LNCaP clone FGC (cell line): ENCODE measurements around the gene NTNG1.
"Not testable (repeated sequence)": the region's sequence is repeated elsewhere in the genome, so short reads cannot be mapped to it uniquely, and the experiment has no call there.

Experiments
- DNase-seq: peaks from one replicate; pipeline ENCODE4 v3.0.0-alpha.2; 2011; ENCODE audit warnings: low read depth
- H3K4me3 ChIP-seq: 2 replicates; pipeline ENCODE4 v1.5.1; 2011; ENCODE audit warnings: mild to moderate bottlenecking, low read depth, low read length, control low read depth
- CTCF ChIP-seq: IDR thresholded peaks from 2 replicates; pipeline ENCODE4 v1.5.1; 2012; ENCODE audit warnings: mild to moderate bottlenecking; ENCODE audit not compliant: control insufficient read depth, insufficient read depth; ENCODE audit errors: extremely low read depth

NTNG1 gene

DNA sequence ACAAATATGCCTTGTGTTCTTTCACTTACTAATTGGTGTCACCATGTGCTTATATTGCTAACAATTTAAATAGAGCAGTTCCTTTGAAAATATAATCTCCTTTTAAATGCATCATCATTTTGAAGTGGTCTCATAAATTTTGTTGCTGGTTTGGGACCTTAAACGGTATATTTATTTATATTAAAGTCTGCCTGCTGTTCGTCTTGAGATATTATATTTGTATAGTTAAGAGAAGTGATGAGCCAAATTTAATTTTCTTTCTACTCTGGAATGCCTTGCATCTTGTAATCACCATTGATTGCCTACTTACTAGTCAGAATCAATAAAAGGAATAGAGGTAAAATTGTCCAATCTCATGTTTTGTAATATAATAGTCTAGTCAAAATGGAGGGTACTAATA, 91.6 kb downstream of the NTNG1 start:
- no peak for DNase-seq
- H3K4me3 ChIP-seq = no peak overlapping the region
- TF ChIP-seq CTCF = no peak

DNA sequence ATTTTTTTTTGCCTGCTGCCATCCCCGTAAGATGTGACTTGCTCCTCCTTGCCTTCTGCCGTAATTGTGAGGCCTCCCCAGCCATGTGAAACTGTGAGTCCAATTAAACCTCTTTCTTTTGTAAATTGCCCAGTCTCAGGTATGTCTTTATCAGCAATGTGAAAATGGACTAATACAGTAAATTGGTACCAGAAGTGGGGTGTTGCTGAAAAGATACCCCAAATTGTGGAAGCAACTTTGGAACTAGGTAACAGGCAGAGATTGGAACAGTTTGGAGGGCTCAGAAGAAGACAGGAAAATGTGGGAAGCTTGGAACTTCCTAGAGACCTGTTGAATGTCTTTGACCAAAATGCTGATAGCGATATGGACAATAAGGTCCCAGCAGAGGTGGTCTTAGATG, 95.9 kb downstream of the NTNG1 start:
- not testable (repeated sequence) for H3K4me3 ChIP-seq, DNase-seq

DNA sequence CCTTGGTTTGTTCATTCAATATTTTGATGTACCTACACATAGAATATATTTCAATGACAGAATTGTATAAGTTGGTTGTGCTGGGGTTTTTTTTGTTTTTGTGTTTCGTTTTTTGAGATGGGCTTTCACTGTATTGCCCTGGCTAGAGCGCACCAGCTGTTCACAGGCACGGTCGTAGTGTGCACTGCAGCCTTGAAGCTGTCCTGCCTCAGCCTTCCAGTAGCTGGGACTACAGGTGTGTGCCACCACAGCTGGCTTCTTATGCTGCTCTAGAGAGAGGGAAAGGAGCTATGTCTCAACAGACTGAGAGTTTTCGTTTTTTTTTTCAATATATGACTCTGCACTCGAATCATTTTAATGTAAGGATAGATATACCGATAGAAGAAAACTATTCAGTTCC, 102.6 kb downstream of the NTNG1 start:
- DNase-seq = no peak
- no peak overlapping the region for H3K4me3 ChIP-seq
- no peak for TF ChIP-seq CTCF

DNA sequence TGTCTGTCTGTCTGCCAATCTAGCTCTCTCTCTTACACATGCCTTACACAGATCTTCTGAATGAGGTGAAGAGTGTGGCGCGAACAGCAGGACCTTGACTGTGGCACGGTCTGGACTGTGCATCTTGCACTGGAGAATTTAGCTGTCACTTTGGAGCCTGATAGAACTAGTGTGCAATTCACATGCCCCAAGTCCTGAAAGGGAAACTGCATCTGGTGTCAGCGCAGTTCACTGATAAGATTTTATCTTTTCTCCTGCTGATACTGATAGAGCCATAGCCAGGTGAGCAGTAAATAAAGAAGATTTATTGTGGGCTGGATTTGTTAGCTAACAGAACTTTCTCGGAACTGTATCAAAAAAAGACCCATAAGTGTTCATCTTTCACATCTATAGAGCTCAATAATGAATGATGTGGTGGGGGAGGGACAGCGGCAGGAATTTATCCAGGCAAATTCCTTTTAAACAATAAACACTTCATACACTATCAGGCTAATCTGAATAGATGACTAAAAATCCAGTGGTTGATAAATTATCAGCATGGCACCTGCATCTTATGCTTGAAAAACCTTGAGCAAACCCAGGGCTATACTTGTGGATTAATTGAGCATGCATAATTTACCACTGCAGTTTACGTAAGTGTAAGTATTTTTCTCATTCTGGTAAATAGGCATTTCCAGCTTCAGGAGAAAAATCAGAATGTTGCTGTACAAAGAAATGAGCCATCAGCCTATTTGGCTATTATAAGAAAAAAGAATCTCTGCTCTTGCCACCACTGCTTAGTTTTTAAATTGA, 104.1 kb downstream of the NTNG1 start:
- DNase-seq = no peak
- TF ChIP-seq CTCF = no peak
- H3K4me3 ChIP-seq = no peak overlapping the region

DNA sequence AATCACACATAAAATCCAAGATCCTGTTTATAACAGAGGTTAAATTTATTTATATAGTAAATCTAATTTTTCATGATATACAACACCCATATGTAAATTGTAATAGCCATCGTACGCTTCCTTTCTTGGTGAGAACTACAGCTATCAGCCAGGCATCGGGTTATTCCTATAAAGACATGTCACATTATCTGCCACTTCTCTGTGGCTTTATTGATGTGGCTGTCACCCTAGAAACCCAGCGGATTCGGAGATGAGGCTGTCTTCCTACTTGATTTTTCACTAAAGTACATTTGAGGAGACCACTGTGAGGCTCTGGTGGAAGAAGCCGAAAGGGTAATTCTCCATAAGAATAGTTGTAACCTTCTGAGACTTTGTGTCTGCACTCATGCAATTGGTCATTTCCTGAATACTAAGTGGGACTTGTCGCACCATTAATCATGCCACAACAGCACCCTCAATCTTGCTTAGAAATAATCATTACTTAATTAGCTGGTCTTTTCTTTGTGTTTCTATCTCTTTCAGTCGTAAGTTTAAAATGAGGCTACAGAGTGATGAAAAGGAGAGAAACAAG, 106.0 kb downstream of the NTNG1 start:
- TF ChIP-seq CTCF = no peak
- DNase-seq = no peak
- H3K4me3 ChIP-seq = no peak overlapping the region

DNA sequence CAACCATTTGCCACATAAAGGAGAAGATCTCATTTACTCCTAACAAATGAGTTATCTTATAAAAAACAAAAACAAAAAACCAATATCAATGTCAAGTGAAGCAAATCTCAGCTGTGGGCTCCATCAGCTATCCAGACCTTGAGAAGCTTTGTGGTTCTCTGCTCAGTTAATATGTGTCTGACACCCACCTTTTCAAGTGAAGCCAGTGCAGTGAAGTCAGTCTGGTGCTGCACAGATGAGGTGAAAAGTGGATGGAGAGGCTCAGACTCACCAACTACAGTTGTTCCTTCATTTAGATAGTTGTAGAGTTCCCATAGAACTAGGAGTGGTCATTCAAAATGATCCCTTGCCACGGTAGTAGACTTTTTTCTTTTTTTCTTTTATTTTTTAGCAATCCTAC, 106.8 kb downstream of the NTNG1 start:
- TF ChIP-seq CTCF = no peak
- H3K4me3 ChIP-seq = no peak overlapping the region
- DNase-seq = no peak

DNA sequence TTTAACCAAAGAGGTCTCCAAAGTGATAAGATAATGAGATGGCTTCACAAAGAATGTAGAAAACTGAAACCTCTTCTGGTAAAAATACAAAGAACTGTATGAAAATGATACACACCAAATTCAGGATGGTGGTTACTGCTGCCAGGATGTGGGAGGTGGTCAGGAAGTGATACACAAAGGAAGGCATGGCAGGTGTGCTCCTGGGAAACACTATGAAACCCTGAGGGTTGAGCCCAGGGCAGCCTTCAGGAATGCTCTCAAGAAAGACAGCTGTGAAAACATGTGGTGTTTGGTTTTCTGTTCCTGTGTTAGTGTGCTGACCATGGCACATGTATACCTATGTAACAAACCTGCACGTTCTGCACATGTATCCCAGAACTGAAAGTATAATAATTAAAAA, 109.3 kb downstream of the NTNG1 start:
- no peak for TF ChIP-seq CTCF
- no peak overlapping the region for H3K4me3 ChIP-seq
- no peak for DNase-seq
